HepG2 (cell line): Measurements from ENCODE around the gene MEGF11. TPM values are rescaled to one million over a fixed set of nuclear protein-coding genes. Genes with fewer than 3 reads are reported as not detected.

Experiments
- ATAC-seq: fragments of 200-7000 bp; cut with Tn5 transposase; 3 replicates; pipeline ENCODE4 v1.9.1; 2020; ENCODE audit warnings: mild to moderate bottlenecking, moderate library complexity
- BruUV-seq: library from RNA; stranded (reverse); fragments of 400-500 nt; replicated peaks from 2 replicates; lab custom pipeline; 2021; lab: Mats Ljungman, UMichigan
- CTCF ChIA-PET: fragments of 300-600 bp; formaldehyde crosslinking; extraction: SDS; loops from one replicate; lab custom pipeline; 2021; ENCODE audit warnings: low total read pairs, inconsistent platforms, low intra/inter-chr PET ratio; lab: Yijun Ruan, JAX
- POLR2A ChIA-PET: fragments of 350-600 bp; sonication (Branson Sonifier 250); formaldehyde crosslinking; loops from one replicate; lab custom pipeline; 2020; ENCODE audit warnings: antibody characterized with exemption, inconsistent platforms; lab: Yijun Ruan, JAX
- DNase-seq: peaks from one replicate; pipeline ENCODE4 v3.0.0-alpha.2; 2015; ENCODE audit warnings: low spot score
- FAIRE-seq: peaks from 3 replicates; lab custom pipeline; 2011; peaks lifted over from hg19 to GRCh38; lab: Jason Lieb, UNC
- H2AFZ ChIP-seq: one replicate; pipeline ENCODE4 v1.6.1; 2011; ENCODE audit warnings: low read length, inconsistent platforms
- H3K27ac ChIP-seq: fragments of 300-600 bp; 3 replicates; pipeline ENCODE4 v1.8.0; 2011; ENCODE audit warnings: mixed run types, mild to moderate bottlenecking, mixed read lengths, low read length, inconsistent platforms; ENCODE audit not compliant: insufficient read depth; ENCODE audit errors: extremely low read length
- H3K27me3 ChIP-seq, 2 experiments: fragments of 200-600 bp in 1 of 2; 2 replicates in 1 of 2; 3 replicates in 1 of 2; pipeline versions ENCODE4 v1.6.0 to v1.8.0; 2011; ENCODE audit warnings: low read length in 2 of 2, mild to moderate bottlenecking in 2 of 2, moderate library complexity in 2 of 2, inconsistent platforms in 1 of 2; ENCODE audit not compliant: insufficient read depth in 2 of 2, control insufficient read depth in 1 of 2
- H3K36me3 ChIP-seq, 2 experiments: fragments of 200-600 bp in 1 of 2; replicated peaks in 1 of 2; 2 replicates in 1 of 2; 3 replicates in 1 of 2; pipeline versions ENCODE4 v1.5.1 to v1.8.0; 2011; ENCODE audit warnings: low read length in 2 of 2, inconsistent platforms in 1 of 2; ENCODE audit not compliant: insufficient read depth in 2 of 2, control insufficient read depth in 1 of 2
- H3K4me1 ChIP-seq: 2 replicates; pipeline ENCODE4 v1.5.1; 2012; ENCODE audit warnings: low read length, inconsistent platforms; ENCODE audit not compliant: insufficient read depth
- H3K4me2 ChIP-seq: 2 replicates; pipeline ENCODE4 v1.6.0; 2011; ENCODE audit warnings: low read depth, low read length, inconsistent platforms
- H3K4me3 ChIP-seq, 3 experiments: fragments of 200-600 bp in 1 of 3; sonication (generic), shearing (Covaris generic) in 1 of 3; replicated peaks in 1 of 3; 2 replicates each; pipeline ENCODE4 v1.5.1; 2011 to 2016; ENCODE audit warnings: low read length in 3 of 3, inconsistent platforms in 2 of 3, low read depth in 2 of 3, mild to moderate bottlenecking in 2 of 3, control low read depth in 1 of 3, mixed read lengths in 1 of 3; ENCODE audit not compliant: insufficient read depth in 1 of 3
- H3K79me2 ChIP-seq: one replicate; pipeline ENCODE4 v1.6.1; 2011; ENCODE audit warnings: low read length, inconsistent platforms; ENCODE audit not compliant: insufficient read depth
- H3K9ac ChIP-seq: 2 replicates; pipeline ENCODE4 v1.6.0; 2011; ENCODE audit warnings: mild to moderate bottlenecking, low read depth, low read length, inconsistent platforms; ENCODE audit not compliant: insufficient read depth
- H3K9me3 ChIP-seq: 2 replicates; pipeline ENCODE4 v1.5.1; 2012; ENCODE audit warnings: mild to moderate bottlenecking, low read length
- H4K20me1 ChIP-seq: 2 replicates; pipeline ENCODE4 v1.6.0; 2011; ENCODE audit warnings: inconsistent platforms, mild to moderate bottlenecking, low read length, moderate library complexity; ENCODE audit not compliant: insufficient read depth
- AFF4 ChIP-seq: sonication (generic); formaldehyde crosslinking; IDR thresholded peaks from 2 replicates; pipeline ENCODE4 v1.4.0; 2020; ENCODE audit warnings: missing genetic modification reagents
- BHLHE40 ChIP-seq: IDR thresholded peaks from 2 replicates; pipeline ENCODE4 v1.6.1; 2011; ENCODE audit warnings: low read length, improper control_type of control experiment
- CSRNP2 ChIP-seq: sonication (generic); formaldehyde crosslinking; conservative IDR thresholded peaks from 2 replicates; pipeline ENCODE4 v1.8.0; 2022; ENCODE audit warnings: low read depth, missing genetic modification reagents
- DNMT3B ChIP-seq: conservative IDR thresholded peaks from 2 replicates; pipeline ENCODE4 v1.6.1; 2016; ENCODE audit warnings: missing biosample characterization, control low read depth
- GLI4 ChIP-seq: sonication (generic); formaldehyde crosslinking; IDR thresholded peaks from 2 replicates; pipeline ENCODE4 v1.5.1; 2020; ENCODE audit warnings: missing genetic modification reagents, mild to moderate bottlenecking, moderate library complexity, borderline replicate concordance
- JDP2 ChIP-seq: sonication (generic); formaldehyde crosslinking; IDR thresholded peaks from 2 replicates; pipeline ENCODE4 v1.8.1; 2022; ENCODE audit warnings: missing genetic modification reagents, borderline replicate concordance
- NBN ChIP-seq: fragments of 450-650 bp; conservative IDR thresholded peaks from 2 replicates; pipeline ENCODE4 v1.6.1; 2017
- RAD21 ChIP-seq: fragments of 450-650 bp; formaldehyde crosslinking; IDR thresholded peaks from 2 replicates; pipeline ENCODE4 v1.5.0; 2020; ENCODE audit warnings: mild to moderate bottlenecking
- SUZ12 ChIP-seq: fragments of 150-350 bp; IDR thresholded peaks from 2 replicates; pipeline ENCODE4 v1.6.1; 2014; ENCODE audit warnings: low read depth, low read length
- TBX3 ChIP-seq: fragments of 450-650 bp; IDR thresholded peaks from 2 replicates; pipeline ENCODE4 v1.6.1; 2017; ENCODE audit warnings: antibody characterized with exemption, mild to moderate bottlenecking, inconsistent platforms, borderline replicate concordance
- TMF1 ChIP-seq: sonication (generic); formaldehyde crosslinking; IDR thresholded peaks from 2 replicates; pipeline ENCODE4 v1.8.1; 2022; ENCODE audit warnings: low read depth, missing genetic modification reagents
- ZNF264 ChIP-seq: sonication (generic); formaldehyde crosslinking; IDR thresholded peaks from 2 replicates; pipeline ENCODE4 v1.4.0; 2020; ENCODE audit warnings: missing genetic modification reagents
- ZNF543 ChIP-seq: sonication (generic); formaldehyde crosslinking; IDR thresholded peaks from 2 replicates; pipeline ENCODE4 v1.4.0; 2020; ENCODE audit warnings: mild to moderate bottlenecking, missing genetic modification reagents
- ZNF550 ChIP-seq: sonication (generic); formaldehyde crosslinking; IDR thresholded peaks from 2 replicates; pipeline ENCODE4 v1.4.0; 2020; ENCODE audit warnings: mild to moderate bottlenecking, missing genetic modification reagents, borderline replicate concordance
- ZNF784 ChIP-seq: sonication (generic); formaldehyde crosslinking; IDR thresholded peaks from 2 replicates; pipeline ENCODE4 v1.5.1; 2020; ENCODE audit warnings: missing genetic modification reagents, mild to moderate bottlenecking, borderline replicate concordance
- WGBS: methylation state at CpG from one replicate; pipeline ENCODE4 v1.1.6; 2017; ENCODE audit warnings: low lambda C conversion rate; 5-methylcytosine and 5-hydroxymethylcytosine counted together
- in situ Hi-C: cut with HindIII; loops from 2 replicates; pipeline ENCODE4 v1.10.0; 2017; ENCODE audit warnings: low pct_unique_long_range_greater_than_20kb; ENCODE audit not compliant: extremely low pct_ligation_motif_present
- intact Hi-C: fragments of 100-400 bp; cut with micrococcal nuclease; formaldehyde crosslinking; loops from one replicate; pipeline ENCODE4 v1.10.0; 2022; ENCODE audit not compliant: unreplicated experiment
- polyA plus RNA-seq, 8 experiments: library from polyadenylated mRNA; depleted of rRNA in 3 of 8; stranded (reverse) in 7 of 8; unstranded in 1 of 8; fragments of >200 nt; fragmentation: Illumina TruSeq in 4 of 8; extraction: Trizol in 4 of 8; gene quantifications; 2 replicates each; pipeline versions ENCODE4 v1.2.1 to v1.2.3, GENCODE V29; 2011 to 2016; ENCODE audit warnings: low read depth in 4 of 8, missing spikeins in 1 of 8, mixed read lengths in 1 of 8; ENCODE audit not compliant: insufficient read depth in 1 of 8
- total RNA-seq, 5 experiments: library from RNA; depleted of rRNA; stranded (reverse); fragments of >200 nt; fragmentation: Illumina TruSeq; extraction: Trizol; gene quantifications; 2 replicates each; pipeline ENCODE4 v1.2.3, GENCODE V29; 2016; ENCODE audit warnings: low read depth in 1 of 5

The MEGF11 gene
- total and polyA plus RNA-seq, 2 of the 13 experiments (the other 11 are each of a cell fraction or from before 2014, with no cell fraction given) = not detected

GRCh38 chr15:66110864-66111263 is 142.7 kb downstream of the MEGF11 start (continued):
- TF ChIP-seq ZNF264 (CRISPR knock-in tag) (no peak), ZNF543 (no peak), BHLHE40 (no peak), RAD21 (CRISPR knock-in tag) (no peak), DNMT3B (no peak)

GRCh38 chr15:66109826-66110225 is 143.7 kb downstream of the MEGF11 start:
- Histone ChIP-seq H3K36me3 (no peaks in the 10 kb centered on the region), H3K9ac (no peak overlapping the region), H4K20me1 (no peaks in the 10 kb centered on the region), H3K27me3 (peaks cover 0 to 55% of the 10 kb centered on the region in 2 experiments), H3K79me2 (no peaks in the 10 kb centered on the region), H3K4me2 (no peak overlapping the region), H2AFZ (no peak overlapping the region), H3K9me3 (no peaks in the 10 kb centered on the region), H3K27ac (no peak overlapping the region), H3K4me3 (no peak overlapping the region), H3K4me1 (no peaks in the 10 kb centered on the region)
- in situ Hi-C loops = no loop called here
- 19% methylated on average over 4 of the region's 5 CpGs for WGBS
- ATAC-seq (no peak), FAIRE-seq (no peak), DNase-seq (no peak)
- intact Hi-C loops = no loop called here
- ChIA-PET POLR2A (no interaction called here), CTCF (no interaction called here)
- TF ChIP-seq TMF1 (CRISPR knock-in tag) (no peak), NBN (no peak), ZNF550 (CRISPR knock-in tag) (no peak), TBX3 (no peak), SUZ12 (no peak), CSRNP2 (CRISPR knock-in tag) (no peak), JDP2 (no peak), ZNF784 (CRISPR knock-in tag) (no peak), GLI4 (no peak), AFF4 (CRISPR knock-in tag) (no peak)
- BruUV-seq = no TSS peak
